ENCODE data around the gene ACKR4. TPM values are rescaled to one million over a fixed set of nuclear protein-coding genes. Genes with fewer than 3 reads are reported as not detected.
"Not testable (repeated sequence)": the region's sequence is repeated elsewhere in the genome, so short reads cannot be mapped to it uniquely, and the experiment has no call there.

The ACKR4 gene
- total and polyA plus RNA-seq, 2 donors (not counting 1 experiment from before 2014, with no cell fraction given) = 0.15 to 0.21 TPM

- ChIA-PET POLR2A (no interaction called here), CTCF (no interaction called here)
- Histone ChIP-seq H2AFZ (ENCODE audit: insufficient read depth, low read depth, low read length, poor library complexity, severe bottlenecking) (no peak overlapping the region), H3K36me3 (replicated peaks in 1 of 2; ENCODE audit: control extremely low read depth in 1 of 2, control insufficient read depth in 1 of 2, extremely low read depth in 1 of 2, insufficient read depth in 2 of 2, low read length in 1 of 2) (peaks cover 2% of the 10 kb centered on the region in 2 experiments), H3K4me1 (ENCODE audit: control insufficient read depth in 2 of 2, insufficient read depth in 2 of 2, low read length in 2 of 2) (no peaks in the 10 kb centered on the region), H3K4me2 (replicated peaks; ENCODE audit: low read depth, low read length, poor library complexity, severe bottlenecking) (no peak overlapping the region), H3K27me3 (replicated peaks in 1 of 4; ENCODE audit: control extremely low read depth in 1 of 4, control insufficient read depth in 3 of 4, insufficient read depth in 4 of 4, low read length in 3 of 4) (no peaks in the 10 kb centered on the region), H3K27ac (ENCODE audit: low read length in 2 of 2) (no peak overlapping the region), H3K9me3 (ENCODE audit: control extremely low read depth in 1 of 3, control insufficient read depth in 2 of 3, insufficient read depth in 1 of 3, low read length in 2 of 3) (no peaks in the 10 kb centered on the region), H3K4me3 (ENCODE audit: control extremely low read depth in 1 of 5, extremely low read depth in 1 of 5, insufficient read depth in 1 of 5, low read depth in 2 of 5, low read length in 4 of 5) (no peak overlapping the region), H3K79me2 (ENCODE audit: control insufficient read depth, insufficient read depth, low read length) (no peaks in the 10 kb centered on the region), H4K20me1 (ENCODE audit: control insufficient read depth, insufficient read depth, low read length, poor library complexity, severe bottlenecking) (no peaks in the 10 kb centered on the region), H3K9ac (ENCODE audit: low read length) (no peak overlapping the region)
- no peak for ATAC-seq (ENCODE audit: low read depth)
- intact Hi-C loops (cut with micrococcal nuclease) = no loop called here
- no peak for TF ChIP-seq EZH2 (IDR thresholded peaks at IDR 0.05; ENCODE audit: borderline replicate concordance, insufficient read depth, low read depth, low read length, poor library complexity, severe bottlenecking)
- no peak for TF ChIP-seq CTCF (IDR thresholded peaks at IDR 0.05)
- 100% methylated on average over 2 of the region's 5 CpGs for WGBS (ENCODE audit: insufficient coverage)
- Mint-ChIP-seq H3K9me3 (ENCODE audit: insufficient read depth) (no peaks in the 10 kb centered on the region), H3K4me1 (peaks cover under 1% of the 10 kb centered on the region), H3K4me3 (no peak overlapping the region), H3K27me3 (no peaks in the 10 kb centered on the region), H3K27ac (no peak overlapping the region)
- no peak for DNase-seq
Observed at GRCh38 chr3:132555306-132556035, 41.6 kb upstream of the ACKR4 start.

GRCh38 chr3:132556036-132556386 lies 41.1 kb upstream of the ACKR4 start:
- H3K36me3 ChIP-seq (replicated peaks in 1 of 2; ENCODE audit: control extremely low read depth in 1 of 2, control insufficient read depth in 1 of 2, extremely low read depth in 1 of 2, insufficient read depth in 2 of 2, low read length in 1 of 2); H3K79me2 ChIP-seq (ENCODE audit: control insufficient read depth, insufficient read depth, low read length); H3K9me3 Mint-ChIP-seq (ENCODE audit: insufficient read depth); H2AFZ ChIP-seq (ENCODE audit: insufficient read depth, low read depth, low read length, poor library complexity, severe bottlenecking); ATAC-seq (ENCODE audit: low read depth); CTCF ChIA-PET; H3K9me3 ChIP-seq (ENCODE audit: control extremely low read depth in 1 of 3, control insufficient read depth in 2 of 3, insufficient read depth in 1 of 3, low read length in 2 of 3); H3K4me1 Mint-ChIP-seq; POLR2A ChIA-PET; H3K4me2 ChIP-seq (replicated peaks; ENCODE audit: low read depth, low read length, poor library complexity, severe bottlenecking); H4K20me1 ChIP-seq (ENCODE audit: control insufficient read depth, insufficient read depth, low read length, poor library complexity, severe bottlenecking); H3K27me3 ChIP-seq (replicated peaks in 1 of 4; ENCODE audit: control extremely low read depth in 1 of 4, control insufficient read depth in 3 of 4, insufficient read depth in 4 of 4, low read length in 3 of 4); H3K9ac ChIP-seq (ENCODE audit: low read length); H3K4me3 ChIP-seq (ENCODE audit: control extremely low read depth in 1 of 5, extremely low read depth in 1 of 5, insufficient read depth in 1 of 5, low read depth in 2 of 5, low read length in 4 of 5); H3K27me3 Mint-ChIP-seq; intact Hi-C loops (cut with micrococcal nuclease); H3K4me1 ChIP-seq (ENCODE audit: control insufficient read depth in 2 of 2, insufficient read depth in 2 of 2, low read length in 2 of 2); H3K4me3 Mint-ChIP-seq; H3K27ac ChIP-seq (ENCODE audit: low read length in 2 of 2); DNase-seq; H3K27ac Mint-ChIP-seq: not testable (repeated sequence)
- 100% methylated on average over 2 of the region's 3 CpGs for WGBS (ENCODE audit: insufficient coverage)

Measured in B cell (primary cell).